ENCODE measurements around the gene NRAP. TPM values are rescaled to one million over a fixed set of nuclear protein-coding genes. Genes with fewer than 3 reads are reported as not detected.

The NRAP gene
- total RNA-seq, 1 donor from 2014 or later = not detected

- TF ChIP-seq CTCF (IDR thresholded peaks at IDR 0.05) = no peak
- no peaks in the 10 kb centered on the region for H3K9me3 Mint-ChIP-seq (ENCODE audit: unreplicated experiment)
- H3K27me3 Mint-ChIP-seq (ENCODE audit: unreplicated experiment) = peaks cover 24% of the 10 kb centered on the region
- H3K4me1 Mint-ChIP-seq (ENCODE audit: unreplicated experiment) = no peaks in the 10 kb centered on the region
- H3K27ac Mint-ChIP-seq (ENCODE audit: unreplicated experiment) = no peak overlapping the region
- no peak overlapping the region for H3K4me3 Mint-ChIP-seq (ENCODE audit: unreplicated experiment)
- H3K36me3 Mint-ChIP-seq (ENCODE audit: unreplicated experiment) = no peaks in the 10 kb centered on the region
- no peak for DNase-seq (ENCODE audit: extremely low spot score, unreplicated experiment)
Measured at GRCh38 chr10:113603057-113603777, 60.6 kb downstream of the NRAP start.

GRCh38 chr10:113600569-113600968 lies 63.3 kb downstream of the NRAP start:
- Mint-ChIP-seq H3K4me3 (ENCODE audit: unreplicated experiment) (no peak overlapping the region), H3K4me1 (ENCODE audit: unreplicated experiment) (no peaks in the 10 kb centered on the region), H3K9me3 (ENCODE audit: unreplicated experiment) (no peaks in the 10 kb centered on the region), H3K36me3 (ENCODE audit: unreplicated experiment) (no peaks in the 10 kb centered on the region), H3K27me3 (ENCODE audit: unreplicated experiment) (peaks cover 32% of the 10 kb centered on the region), H3K27ac (ENCODE audit: unreplicated experiment) (no peak overlapping the region)
- no peak for TF ChIP-seq CTCF (IDR thresholded peaks at IDR 0.05)
- DNase-seq (ENCODE audit: extremely low spot score, unreplicated experiment) = no peak

- Mint-ChIP-seq H3K9me3 (ENCODE audit: unreplicated experiment) (no peaks in the 10 kb centered on the region), H3K4me3 (ENCODE audit: unreplicated experiment) (no peak overlapping the region), H3K27ac (ENCODE audit: unreplicated experiment) (no peak overlapping the region), H3K27me3 (ENCODE audit: unreplicated experiment) (peaks cover 41% of the 10 kb centered on the region), H3K36me3 (ENCODE audit: unreplicated experiment) (no peaks in the 10 kb centered on the region), H3K4me1 (ENCODE audit: unreplicated experiment) (no peaks in the 10 kb centered on the region)
- TF ChIP-seq CTCF (IDR thresholded peaks at IDR 0.05) = no peak
- DNase-seq (ENCODE audit: extremely low spot score, unreplicated experiment) = no peak
Measured at GRCh38 chr10:113594652-113595051, 69.2 kb downstream of the NRAP start.

GRCh38 chr10:113592380-113592779 lies 71.5 kb downstream of the NRAP start:
- no peak for TF ChIP-seq CTCF (IDR thresholded peaks at IDR 0.05)
- no peak overlapping the region for H3K4me3 Mint-ChIP-seq (ENCODE audit: unreplicated experiment)
- no peaks in the 10 kb centered on the region for H3K9me3 Mint-ChIP-seq (ENCODE audit: unreplicated experiment)
- no peak for DNase-seq (ENCODE audit: extremely low spot score, unreplicated experiment)
- no peaks in the 10 kb centered on the region for H3K4me1 Mint-ChIP-seq (ENCODE audit: unreplicated experiment)
- no peaks in the 10 kb centered on the region for H3K36me3 Mint-ChIP-seq (ENCODE audit: unreplicated experiment)
- H3K27me3 Mint-ChIP-seq (ENCODE audit: unreplicated experiment) = peaks cover 30% of the 10 kb centered on the region
- no peak overlapping the region for H3K27ac Mint-ChIP-seq (ENCODE audit: unreplicated experiment)

- no peak for TF ChIP-seq CTCF (IDR thresholded peaks at IDR 0.05)
- Mint-ChIP-seq H3K36me3 (ENCODE audit: unreplicated experiment) (no peaks in the 10 kb centered on the region), H3K4me3 (ENCODE audit: unreplicated experiment) (no peak overlapping the region), H3K4me1 (ENCODE audit: unreplicated experiment) (no peaks in the 10 kb centered on the region), H3K9me3 (ENCODE audit: unreplicated experiment) (no peaks in the 10 kb centered on the region), H3K27me3 (ENCODE audit: unreplicated experiment) (peaks cover 21% of the 10 kb centered on the region), H3K27ac (ENCODE audit: unreplicated experiment) (no peak overlapping the region)
- no peak for DNase-seq (ENCODE audit: extremely low spot score, unreplicated experiment)
Measured at GRCh38 chr10:113590581-113590980, 73.3 kb downstream of the NRAP start.

Data from osteocyte (in vitro differentiated cells).